Measurements from ENCODE around the gene TPSG1.
"Not testable (repeated sequence)": the region's sequence is repeated elsewhere in the genome, so short reads cannot be mapped to it uniquely, and the experiment has no call there.

- TF ChIP-seq CTCF (optimal IDR thresholded peaks at IDR 0.05 in 1 of 3, IDR thresholded peaks at IDR 0.05 in 1 of 3, conservative IDR thresholded peaks at IDR 0.05 in 1 of 3; ENCODE audit: extremely low read depth in 1 of 3, insufficient read depth in 2 of 3, low read length in 3 of 3); EZH2 (IDR thresholded peaks at IDR 0.05; ENCODE audit: low read length): not testable (repeated sequence)
Observed at GRCh38 chr16:1249031-1249755, 24.1 kb upstream of the TPSG1 start.
